Measurements from ENCODE around the gene ANAPC10. TPM values are rescaled to one million over a fixed set of nuclear protein-coding genes. Genes with fewer than 3 reads are reported as not detected.
A peak's percentile ranks its signal among the peaks of the same experiment; 100 is the strongest.

Gene ANAPC10
- total RNA-seq, 1 donor, result 19.1 TPM

- no peak for DNase-seq (ENCODE audit: low read depth in 2 of 3, low spot score in 2 of 3)
These were observed 22.1 kb downstream of the ANAPC10 start for GRCh38 chr4:145075742-145076468.

GRCh38 chr4:145071560-145071959 lies 26.4 kb downstream of the ANAPC10 start:
- no peak for DNase-seq (ENCODE audit: low read depth in 2 of 3, low spot score in 2 of 3)

- no peak for DNase-seq (ENCODE audit: low read depth in 2 of 3, low spot score in 2 of 3)
These were observed 28.6 kb downstream of the ANAPC10 start for GRCh38 chr4:145069361-145069760.

GRCh38 chr4:145066063-145066501 lies 31.9 kb downstream of the ANAPC10 start:
- DNase-seq (ENCODE audit: low read depth in 2 of 3, low spot score in 2 of 3), result no peak

GRCh38 chr4:145061318-145061920 lies 36.6 kb downstream of the ANAPC10 start:
- peak in 2 of 3 donors; percentile 36 to 74 for DNase-seq (ENCODE audit: low read depth in 2 of 3, low spot score in 2 of 3)

- DNase-seq (ENCODE audit: low read depth in 2 of 3, low spot score in 2 of 3), result no peak
These were observed 39.7 kb downstream of the ANAPC10 start for GRCh38 chr4:145058256-145058655.

GRCh38 chr4:145056325-145057130 lies 41.5 kb downstream of the ANAPC10 start:
- no peak for DNase-seq (ENCODE audit: low read depth in 2 of 3, low spot score in 2 of 3)

- no peak for DNase-seq (ENCODE audit: low read depth in 2 of 3, low spot score in 2 of 3)
These were observed 42.3 kb downstream of the ANAPC10 start for GRCh38 chr4:145055533-145056257.

- DNase-seq (ENCODE audit: low read depth in 2 of 3, low spot score in 2 of 3), result no peak
These were observed 48.8 kb downstream of the ANAPC10 start for GRCh38 chr4:145049241-145049640.

GRCh38 chr4:145048817-145049216 lies 49.2 kb downstream of the ANAPC10 start:
- no peak for DNase-seq (ENCODE audit: low read depth in 2 of 3, low spot score in 2 of 3)

GRCh38 chr4:145047151-145047550 lies 50.8 kb downstream of the ANAPC10 start:
- DNase-seq (ENCODE audit: low read depth in 2 of 3, low spot score in 2 of 3), result no peak

GRCh38 chr4:145045180-145045579 lies 52.8 kb downstream of the ANAPC10 start:
- no peak for DNase-seq (ENCODE audit: low read depth in 2 of 3, low spot score in 2 of 3)

GRCh38 chr4:145044341-145044740 lies 53.7 kb downstream of the ANAPC10 start:
- DNase-seq (ENCODE audit: low read depth in 2 of 3, low spot score in 2 of 3), result no peak

- DNase-seq (ENCODE audit: low read depth in 2 of 3, low spot score in 2 of 3), result no peak
These were observed 54.7 kb downstream of the ANAPC10 start for GRCh38 chr4:145043306-145043705.

- no peak for DNase-seq (ENCODE audit: low read depth in 2 of 3, low spot score in 2 of 3)
These were observed 55.3 kb downstream of the ANAPC10 start for GRCh38 chr4:145042601-145043285.

GRCh38 chr4:145041378-145041777 lies 56.6 kb downstream of the ANAPC10 start:
- peak in 2 of 3 donors; percentile 9 to 55 for DNase-seq (ENCODE audit: low read depth in 2 of 3, low spot score in 2 of 3)

- DNase-seq (ENCODE audit: low read depth in 2 of 3, low spot score in 2 of 3), result no peak
These were observed 62.4 kb downstream of the ANAPC10 start for GRCh38 chr4:145035494-145036136.

GRCh38 chr4:145034727-145035211 lies 63.2 kb downstream of the ANAPC10 start:
- DNase-seq (ENCODE audit: low read depth in 2 of 3, low spot score in 2 of 3), result no peak

GRCh38 chr4:145019346-145019745 lies 78.7 kb downstream of the ANAPC10 start:
- no peak for DNase-seq (ENCODE audit: low read depth in 2 of 3, low spot score in 2 of 3)

- DNase-seq (ENCODE audit: low read depth in 2 of 3, low spot score in 2 of 3), result no peak
These were observed 83.6 kb downstream of the ANAPC10 start for GRCh38 chr4:145014365-145014764.

All from hematopoietic multipotent progenitor cell (in vitro differentiated cells).